HepG2 (cell line): ENCODE results near the gene WDR59. TPM values are rescaled to one million over a fixed set of nuclear protein-coding genes. Genes with fewer than 3 reads are reported as not detected.

Experiments
- EHMT2 ChIP-seq: fragments of 200-600 bp; sonication (generic); IDR thresholded peaks from 2 replicates; pipeline ENCODE4 v1.7.0; 2017; ENCODE audit warnings: antibody characterized with exemption, low read depth, low read length, borderline replicate concordance
- FOXP1 ChIP-seq, 2 experiments: fragments of 450-650 bp in 1 of 2; IDR thresholded peaks; 2 replicates each; pipeline ENCODE4 v1.6.1; 2017 to 2018; ENCODE audit warnings: antibody characterized with exemption in 1 of 2
- HOXD1 ChIP-seq: sonication (generic); formaldehyde crosslinking; IDR thresholded peaks from 2 replicates; pipeline ENCODE4 v1.5.0; 2020; ENCODE audit warnings: missing genetic modification reagents
- KDM3A ChIP-seq: IDR thresholded peaks from 2 replicates; pipeline ENCODE4 v1.6.1; 2018; ENCODE audit warnings: low read depth, missing compliant biosample characterization
- NFYC ChIP-seq: IDR thresholded peaks from 2 replicates; pipeline ENCODE4 v1.6.1; 2016; ENCODE audit warnings: missing genetic modification reagents, missing compliant biosample characterization
- SIX4 ChIP-seq: sonication (generic); formaldehyde crosslinking; IDR thresholded peaks from 2 replicates; pipeline ENCODE4 v1.4.0; 2020; ENCODE audit warnings: missing genetic modification reagents
- SRSF1 ChIP-seq: fragments of 200-400 bp; formaldehyde crosslinking; optimal IDR thresholded peaks from 2 replicates; pipeline ENCODE3; 2017; ENCODE audit warnings: mild to moderate bottlenecking, low read depth, low read length, moderate library complexity
- THAP7 ChIP-seq: sonication (generic); formaldehyde crosslinking; IDR thresholded peaks from 2 replicates; pipeline ENCODE4 v1.8.1; 2023; ENCODE audit warnings: mild to moderate bottlenecking, missing genetic modification reagents
- UBTF ChIP-seq: sonication (generic); formaldehyde crosslinking; IDR thresholded peaks from 2 replicates; pipeline ENCODE4 v1.4.0; 2020; ENCODE audit warnings: mild to moderate bottlenecking, missing genetic modification reagents
- ZNF563 ChIP-seq: sonication (generic); formaldehyde crosslinking; IDR thresholded peaks from 2 replicates; pipeline ENCODE4 v1.8.0; 2022; ENCODE audit warnings: mild to moderate bottlenecking, moderate library complexity, missing genetic modification reagents
- polyA plus RNA-seq, 8 experiments: library from polyadenylated mRNA; depleted of rRNA in 3 of 8; stranded (reverse) in 7 of 8; unstranded in 1 of 8; fragments of >200 nt; fragmentation: Illumina TruSeq in 4 of 8; extraction: Trizol in 4 of 8; gene quantifications; 2 replicates each; pipeline versions ENCODE4 v1.2.1 to v1.2.3, GENCODE V29; 2011 to 2016; ENCODE audit warnings: low read depth in 4 of 8, missing spikeins in 1 of 8, mixed read lengths in 1 of 8; ENCODE audit not compliant: insufficient read depth in 1 of 8
- total RNA-seq, 5 experiments: library from RNA; depleted of rRNA; stranded (reverse); fragments of >200 nt; fragmentation: Illumina TruSeq; extraction: Trizol; gene quantifications; 2 replicates each; pipeline ENCODE4 v1.2.3, GENCODE V29; 2016; ENCODE audit warnings: low read depth in 1 of 5
- TF ChIP-seq, protein P1 (sequence below): IDR thresholded peaks from 2 replicates; pipeline ENCODE4 v1.6.1; 2016; ENCODE audit warnings: missing genetic modification reagents, missing compliant biosample characterization
- TF ChIP-seq, protein P2 (sequence below): sonication (generic); formaldehyde crosslinking; IDR thresholded peaks from 2 replicates; pipeline ENCODE4 v1.4.0; 2020; ENCODE audit warnings: missing genetic modification reagents
- TF ChIP-seq, protein P3 (sequence below): sonication (generic); formaldehyde crosslinking; IDR thresholded peaks from 2 replicates; pipeline ENCODE4; 2020; ENCODE audit warnings: missing genetic modification reagents, mild to moderate bottlenecking, borderline replicate concordance
- TF ChIP-seq, protein P4 (sequence below): sonication (generic); formaldehyde crosslinking; IDR thresholded peaks from 2 replicates; pipeline ENCODE4 v1.4.0; 2020; ENCODE audit warnings: missing genetic modification reagents, borderline replicate concordance
- TF ChIP-seq, protein P5 (sequence below): sonication (generic); formaldehyde crosslinking; IDR thresholded peaks from 2 replicates; pipeline ENCODE4 v1.5.0; 2020; ENCODE audit warnings: mild to moderate bottlenecking, missing genetic modification reagents

WDR59 gene
- total and polyA plus RNA-seq, 2 of the 13 experiments (the other 11 are each of a cell fraction or from before 2014, with no cell fraction given) = 65.2 to 306 TPM

- TF ChIP-seq UBTF (CRISPR knock-in tag) (peak; percentile 72), SIX4 (CRISPR knock-in tag) (peak; percentile 93), SRSF1 (no peak), HOXD1 (CRISPR knock-in tag) (peak; percentile 64), FOXP1 (IDR thresholded peaks at IDR 0.05) (no peak; the same call in 1 of the 2 replicates), FOXP1 (CRISPR knock-in tag; IDR thresholded peaks at IDR 0.05) (peak; percentile 93), EHMT2 (no peak), ZNF563 (CRISPR knock-in tag) (no peak), NFYC (CRISPR knock-in tag) (no peak), THAP7 (CRISPR knock-in tag) (no peak), KDM3A (no peak)
- TF ChIP-seq, protein P1, sequence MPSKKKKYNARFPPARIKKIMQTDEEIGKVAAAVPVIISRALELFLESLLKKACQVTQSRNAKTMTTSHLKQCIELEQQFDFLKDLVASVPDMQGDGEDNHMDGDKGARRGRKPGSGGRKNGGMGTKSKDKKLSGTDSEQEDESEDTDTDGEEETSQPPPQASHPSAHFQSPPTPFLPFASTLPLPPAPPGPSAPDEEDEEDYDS (CRISPR knock-in tag) = peak; percentile 63; the same call in 1 of the 2 replicates
- TF ChIP-seq, protein P2, sequence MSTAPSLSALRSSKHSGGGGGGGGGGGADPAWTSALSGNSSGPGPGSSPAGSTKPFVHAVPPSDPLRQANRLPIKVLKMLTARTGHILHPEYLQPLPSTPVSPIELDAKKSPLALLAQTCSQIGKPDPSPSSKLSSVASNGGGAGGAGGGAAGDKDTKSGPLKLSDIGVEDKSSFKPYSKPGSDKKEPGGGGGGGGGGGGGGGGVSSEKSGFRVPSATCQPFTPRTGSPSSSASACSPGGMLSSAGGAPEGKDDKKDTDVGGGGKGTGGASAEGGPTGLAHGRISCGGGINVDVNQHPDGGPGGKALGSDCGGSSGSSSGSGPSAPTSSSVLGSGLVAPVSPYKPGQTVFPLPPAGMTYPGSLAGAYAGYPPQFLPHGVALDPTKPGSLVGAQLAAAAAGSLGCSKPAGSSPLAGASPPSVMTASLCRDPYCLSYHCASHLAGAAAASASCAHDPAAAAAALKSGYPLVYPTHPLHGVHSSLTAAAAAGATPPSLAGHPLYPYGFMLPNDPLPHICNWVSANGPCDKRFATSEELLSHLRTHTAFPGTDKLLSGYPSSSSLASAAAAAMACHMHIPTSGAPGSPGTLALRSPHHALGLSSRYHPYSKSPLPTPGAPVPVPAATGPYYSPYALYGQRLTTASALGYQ (CRISPR knock-in tag) = peak; percentile 88
- TF ChIP-seq, protein P3, sequence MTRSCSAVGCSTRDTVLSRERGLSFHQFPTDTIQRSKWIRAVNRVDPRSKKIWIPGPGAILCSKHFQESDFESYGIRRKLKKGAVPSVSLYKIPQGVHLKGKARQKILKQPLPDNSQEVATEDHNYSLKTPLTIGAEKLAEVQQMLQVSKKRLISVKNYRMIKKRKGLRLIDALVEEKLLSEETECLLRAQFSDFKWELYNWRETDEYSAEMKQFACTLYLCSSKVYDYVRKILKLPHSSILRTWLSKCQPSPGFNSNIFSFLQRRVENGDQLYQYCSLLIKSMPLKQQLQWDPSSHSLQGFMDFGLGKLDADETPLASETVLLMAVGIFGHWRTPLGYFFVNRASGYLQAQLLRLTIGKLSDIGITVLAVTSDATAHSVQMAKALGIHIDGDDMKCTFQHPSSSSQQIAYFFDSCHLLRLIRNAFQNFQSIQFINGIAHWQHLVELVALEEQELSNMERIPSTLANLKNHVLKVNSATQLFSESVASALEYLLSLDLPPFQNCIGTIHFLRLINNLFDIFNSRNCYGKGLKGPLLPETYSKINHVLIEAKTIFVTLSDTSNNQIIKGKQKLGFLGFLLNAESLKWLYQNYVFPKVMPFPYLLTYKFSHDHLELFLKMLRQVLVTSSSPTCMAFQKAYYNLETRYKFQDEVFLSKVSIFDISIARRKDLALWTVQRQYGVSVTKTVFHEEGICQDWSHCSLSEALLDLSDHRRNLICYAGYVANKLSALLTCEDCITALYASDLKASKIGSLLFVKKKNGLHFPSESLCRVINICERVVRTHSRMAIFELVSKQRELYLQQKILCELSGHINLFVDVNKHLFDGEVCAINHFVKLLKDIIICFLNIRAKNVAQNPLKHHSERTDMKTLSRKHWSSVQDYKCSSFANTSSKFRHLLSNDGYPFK (CRISPR knock-in tag) = peak; percentile 41; the same call in 1 of the 2 replicates
- TF ChIP-seq, protein P4, sequence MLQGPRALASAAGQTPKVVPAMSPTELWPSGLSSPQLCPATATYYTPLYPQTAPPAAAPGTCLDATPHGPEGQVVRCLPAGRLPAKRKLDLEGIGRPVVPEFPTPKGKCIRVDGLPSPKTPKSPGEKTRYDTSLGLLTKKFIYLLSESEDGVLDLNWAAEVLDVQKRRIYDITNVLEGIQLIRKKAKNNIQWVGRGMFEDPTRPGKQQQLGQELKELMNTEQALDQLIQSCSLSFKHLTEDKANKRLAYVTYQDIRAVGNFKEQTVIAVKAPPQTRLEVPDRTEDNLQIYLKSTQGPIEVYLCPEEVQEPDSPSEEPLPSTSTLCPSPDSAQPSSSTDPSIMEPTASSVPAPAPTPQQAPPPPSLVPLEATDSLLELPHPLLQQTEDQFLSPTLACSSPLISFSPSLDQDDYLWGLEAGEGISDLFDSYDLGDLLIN = 0 out of 2 replicates have a peak, but pooled peaks have one; percentile 26
- TF ChIP-seq, protein P5, sequence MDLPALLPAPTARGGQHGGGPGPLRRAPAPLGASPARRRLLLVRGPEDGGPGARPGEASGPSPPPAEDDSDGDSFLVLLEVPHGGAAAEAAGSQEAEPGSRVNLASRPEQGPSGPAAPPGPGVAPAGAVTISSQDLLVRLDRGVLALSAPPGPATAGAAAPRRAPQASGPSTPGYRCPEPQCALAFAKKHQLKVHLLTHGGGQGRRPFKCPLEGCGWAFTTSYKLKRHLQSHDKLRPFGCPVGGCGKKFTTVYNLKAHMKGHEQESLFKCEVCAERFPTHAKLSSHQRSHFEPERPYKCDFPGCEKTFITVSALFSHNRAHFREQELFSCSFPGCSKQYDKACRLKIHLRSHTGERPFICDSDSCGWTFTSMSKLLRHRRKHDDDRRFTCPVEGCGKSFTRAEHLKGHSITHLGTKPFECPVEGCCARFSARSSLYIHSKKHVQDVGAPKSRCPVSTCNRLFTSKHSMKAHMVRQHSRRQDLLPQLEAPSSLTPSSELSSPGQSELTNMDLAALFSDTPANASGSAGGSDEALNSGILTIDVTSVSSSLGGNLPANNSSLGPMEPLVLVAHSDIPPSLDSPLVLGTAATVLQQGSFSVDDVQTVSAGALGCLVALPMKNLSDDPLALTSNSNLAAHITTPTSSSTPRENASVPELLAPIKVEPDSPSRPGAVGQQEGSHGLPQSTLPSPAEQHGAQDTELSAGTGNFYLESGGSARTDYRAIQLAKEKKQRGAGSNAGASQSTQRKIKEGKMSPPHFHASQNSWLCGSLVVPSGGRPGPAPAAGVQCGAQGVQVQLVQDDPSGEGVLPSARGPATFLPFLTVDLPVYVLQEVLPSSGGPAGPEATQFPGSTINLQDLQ (CRISPR knock-in tag) = 0 out of 2 replicates have a peak, but pooled peaks have one; percentile 9
These were observed 6.9 kb upstream of the WDR59 start (continued) for GRCh38 chr16:74991593-74992403.
